Uterus (tissue), 4 donors: ENCODE data around the gene SPP2. TPM values are rescaled to one million over a fixed set of nuclear protein-coding genes. Genes with fewer than 3 reads are reported as not detected.

Experiments used
- DNase-seq, 2 donors: peaks; one replicate each; pipeline ENCODE4 v3.0.0-alpha.2; 2019 to 2020
- H3K27ac ChIP-seq, 2 donors: fragments of 200-600 bp; sonication (generic); 1 replicate in 1 of 2; 2 replicates in 1 of 2; pipeline ENCODE4 v1.5.1; 2016 to 2018
- H3K27me3 ChIP-seq, 2 donors: fragments of 200-600 bp; sonication (generic); one replicate each; pipeline ENCODE4 v1.5.1; 2018 to 2019; ENCODE audit warnings: control low read depth in 1 of 2
- H3K36me3 ChIP-seq, 2 donors: fragments of 200-600 bp; sonication (generic); one replicate each; pipeline ENCODE4 v1.5.1; 2019; ENCODE audit warnings: control low read depth in 1 of 2
- H3K4me1 ChIP-seq, 2 donors: fragments of 200-600 bp; sonication (generic); one replicate each; pipeline ENCODE4 v1.5.1; 2018 to 2019; ENCODE audit warnings: control low read depth in 1 of 2
- H3K4me3 ChIP-seq, 2 donors: fragments of 200-600 bp; sonication (generic); 1 replicate in 1 of 2; 2 replicates in 1 of 2; pipeline ENCODE4 v1.5.1; 2018 to 2019; ENCODE audit warnings: mild to moderate bottlenecking in 1 of 2
- H3K9me3 ChIP-seq, 2 donors: fragments of 200-600 bp; sonication (generic); one replicate each; pipeline ENCODE4 v1.5.1; 2019; ENCODE audit warnings: control low read depth in 1 of 2
- CTCF ChIP-seq, 4 experiments: fragments of 200-600 bp in 2 of 4; fragments of 450-650 bp in 2 of 4; sonication (generic) in 2 of 4; IDR thresholded peaks; one replicate each; pipeline ENCODE4 v1.5.1; 2016 to 2019; ENCODE audit warnings: antibody characterized with exemption in 4 of 4, mild to moderate bottlenecking in 2 of 4, moderate library complexity in 1 of 4
- POLR2A ChIP-seq, 2 donors: fragments of 450-650 bp; IDR thresholded peaks; one replicate each; pipeline ENCODE4 v1.6.1; 2016; ENCODE audit warnings: antibody characterized with exemption in 2 of 2, mild to moderate bottlenecking in 1 of 2, moderate library complexity in 1 of 2
- intact Hi-C: fragments of 100-400 bp; cut with DNase I; formaldehyde crosslinking; loops from one replicate; pipeline ENCODE4 v1.15.1; 2023; ENCODE audit warnings: low total_unique reads
- total RNA-seq, 4 donors: library from RNA; depleted of rRNA in 3 of 4; stranded (reverse); fragments of >200 nt in 3 of 4; gene quantifications; one replicate each; pipeline versions ENCODE4 v1.1.0 to v1.2.4, GENCODE V29; 2014 to 2023
- donor health status: DM: yes; HTN: yes; CAD: no.

SPP2 gene
- total RNA-seq, 4 donors from 2014 or later, result 1.3 TPM; not detected in 3

GRCh38 chr2:234109321-234109720 lies 58.8 kb downstream of the SPP2 start:
- no peak for TF ChIP-seq CTCF (IDR thresholded peaks at IDR 0.05)
- no peak for TF ChIP-seq POLR2A (IDR thresholded peaks at IDR 0.05)
- no peak for DNase-seq

GRCh38 chr2:234110219-234110618 lies 59.7 kb downstream of the SPP2 start:
- Histone ChIP-seq H3K4me1 (no peaks in the 10 kb centered on the region), H3K27ac (no peak overlapping the region), H3K9me3 (no peaks in the 10 kb centered on the region), H3K4me3 (no peak overlapping the region), H3K27me3 (no peaks in the 10 kb centered on the region), H3K36me3 (no peaks in the 10 kb centered on the region)
- no peak for DNase-seq
- TF ChIP-seq CTCF (IDR thresholded peaks at IDR 0.05), result no peak
- no peak for TF ChIP-seq POLR2A (IDR thresholded peaks at IDR 0.05)
- intact Hi-C loops, result no loop called here

More at GRCh38 chr2:234109321-234109720, 58.8 kb downstream of the SPP2 start:
- intact Hi-C loops, result no loop called here
- Histone ChIP-seq H3K4me3 (no peak overlapping the region), H3K36me3 (no peaks in the 10 kb centered on the region), H3K9me3 (no peaks in the 10 kb centered on the region), H3K4me1 (no peaks in the 10 kb centered on the region), H3K27ac (no peak overlapping the region), H3K27me3 (no peaks in the 10 kb centered on the region)

DNA sequence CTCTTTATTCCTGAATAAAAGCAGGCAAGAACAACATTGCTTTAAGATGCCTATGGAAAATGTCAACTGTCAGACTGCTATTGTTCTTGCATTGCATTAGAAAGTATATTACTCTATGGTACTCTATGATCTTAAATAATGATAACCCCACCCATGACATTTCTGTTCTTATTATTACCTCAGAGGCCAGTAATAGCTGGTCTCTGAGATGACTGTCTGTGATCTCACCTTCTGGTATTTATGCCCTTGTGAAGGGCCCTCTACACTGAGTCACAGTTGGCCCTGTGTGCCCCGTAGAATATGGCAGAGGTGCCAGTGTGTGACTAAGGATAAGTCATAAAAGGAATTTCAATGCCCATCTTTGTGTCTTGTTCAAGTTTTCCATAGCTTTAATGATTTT lies 61.0 kb downstream of the SPP2 start:
- no peak overlapping the region for H3K27ac ChIP-seq
- no peak for DNase-seq
- H3K36me3 ChIP-seq, result no peaks in the 10 kb centered on the region
- TF ChIP-seq POLR2A (IDR thresholded peaks at IDR 0.05) (no peak), CTCF (IDR thresholded peaks at IDR 0.05) (no peak)
- no peaks in the 10 kb centered on the region for H3K4me1 ChIP-seq
- no peaks in the 10 kb centered on the region for H3K9me3 ChIP-seq
- intact Hi-C loops, result no loop called here
- H3K27me3 ChIP-seq, result no peaks in the 10 kb centered on the region
- H3K4me3 ChIP-seq, result no peak overlapping the region

- no peak overlapping the region for H3K4me3 ChIP-seq
- intact Hi-C loops, result no loop called here
- TF ChIP-seq CTCF (IDR thresholded peaks at IDR 0.05) (no peak), POLR2A (IDR thresholded peaks at IDR 0.05) (no peak)
- H3K36me3 ChIP-seq, result no peaks in the 10 kb centered on the region
- no peaks in the 10 kb centered on the region for H3K9me3 ChIP-seq
- H3K27ac ChIP-seq, result no peak overlapping the region
- H3K4me1 ChIP-seq, result no peaks in the 10 kb centered on the region
- H3K27me3 ChIP-seq, result no peaks in the 10 kb centered on the region
- no peak for DNase-seq
Measured at GRCh38 chr2:234116010-234116409, 65.5 kb downstream of the SPP2 start.

- H3K4me3 ChIP-seq, result no peak overlapping the region
- H3K27me3 ChIP-seq, result no peaks in the 10 kb centered on the region
- H3K9me3 ChIP-seq, result no peaks in the 10 kb centered on the region
- TF ChIP-seq POLR2A (IDR thresholded peaks at IDR 0.05) (no peak), CTCF (IDR thresholded peaks at IDR 0.05) (no peak)
- intact Hi-C loops, result no loop called here
- DNase-seq, result no peak
- H3K36me3 ChIP-seq, result no peaks in the 10 kb centered on the region
- no peak overlapping the region for H3K27ac ChIP-seq
- no peaks in the 10 kb centered on the region for H3K4me1 ChIP-seq
Measured at GRCh38 chr2:234121999-234122398, 71.5 kb downstream of the SPP2 start.
